H1 (cell line): Measurements from ENCODE around the gene MYO3A. TPM values are rescaled to one million over a fixed set of nuclear protein-coding genes. Genes with fewer than 3 reads are reported as not detected.

ENCODE experiments used
- EP300 ChIP-seq, 2 experiments: IDR thresholded peaks; 1 replicate in 1 of 2; 2 replicates in 1 of 2; pipeline ENCODE4 v1.6.1; 2011 to 2012; ENCODE audit warnings: low read depth in 2 of 2, low read length in 2 of 2, mild to moderate bottlenecking in 2 of 2, borderline replicate concordance in 1 of 2, inconsistent platforms in 1 of 2, moderate library complexity in 1 of 2
- HDAC6 ChIP-seq: IDR thresholded peaks from one replicate; pipeline ENCODE4 v1.7.1; 2012; ENCODE audit warnings: low read depth, mild to moderate bottlenecking, inconsistent platforms, low read length, moderate library complexity
- JUND ChIP-seq: IDR thresholded peaks from 2 replicates; pipeline ENCODE4 v1.6.1; 2011; ENCODE audit warnings: mild to moderate bottlenecking, improper control_type of control experiment, low read length
- SRF ChIP-seq: IDR thresholded peaks from 2 replicates; pipeline ENCODE4 v1.6.1; 2011; ENCODE audit warnings: mild to moderate bottlenecking, low read depth, low read length, moderate library complexity
- TAF7 ChIP-seq: optimal IDR thresholded peaks from 2 replicates; pipeline ENCODE3; 2011; ENCODE audit warnings: low read depth, mild to moderate bottlenecking, inconsistent platforms, low read length, moderate library complexity, borderline replicate concordance
- polyA plus RNA-seq, 7 experiments: library from polyadenylated mRNA; depleted of rRNA in 3 of 7; stranded (reverse) in 5 of 7; unstranded in 2 of 7; fragments of >200 nt in 5 of 7; fragments of 200-250 nt in 2 of 7; gene quantifications; 1 replicate in 5 of 7; 2 replicates in 1 of 7; 4 replicates in 1 of 7; pipeline versions ENCODE4 v1.2.1 to v1.2.3, GENCODE V29; 2011 to 2013; ENCODE audit warnings: missing spikeins in 2 of 7, mixed read lengths in 2 of 7
- total RNA-seq: library from RNA; stranded (reverse); fragmentation: NEBNext Ultra II Directional; extraction: Animal tissue kit (Norgen Biotek cat#: 25700); gene quantifications from 2 replicates; pipeline ENCODE4 v1.2.1, GENCODE V29; 2021
- TF ChIP-seq, protein P1 (sequence below): fragments of 300-600 bp; sonication (generic); IDR thresholded peaks from 2 replicates; pipeline ENCODE4 v1.7.1; 2012; ENCODE audit warnings: low read length, moderate library complexity, mild to moderate bottlenecking, inconsistent platforms; ENCODE audit not compliant: insufficient replicate concordance
- TF ChIP-seq, protein P2 (sequence below), 3 experiments: IDR thresholded peaks; 1 replicate in 2 of 3; 2 replicates in 1 of 3; pipeline versions ENCODE4 v1.5.1 to v1.6.1; 2011; ENCODE audit warnings: low read length in 3 of 3, mild to moderate bottlenecking in 3 of 3, inconsistent platforms in 2 of 3, low read depth in 1 of 3, moderate library complexity in 1 of 3; ENCODE audit not compliant: insufficient read depth in 1 of 3; ENCODE audit errors: control extremely low read depth in 1 of 3
- TF ChIP-seq, protein P3 (sequence below): IDR thresholded peaks from 2 replicates; pipeline ENCODE4 v1.6.1; 2011; ENCODE audit warnings: low read depth, mild to moderate bottlenecking, low read length; ENCODE audit not compliant: insufficient read depth

Gene MYO3A
- total and polyA plus RNA-seq, 2 of the 8 experiments (the other 6 are each of a cell fraction or from before 2014, with no cell fraction given): 3.9 to 5.3 TPM

DNA sequence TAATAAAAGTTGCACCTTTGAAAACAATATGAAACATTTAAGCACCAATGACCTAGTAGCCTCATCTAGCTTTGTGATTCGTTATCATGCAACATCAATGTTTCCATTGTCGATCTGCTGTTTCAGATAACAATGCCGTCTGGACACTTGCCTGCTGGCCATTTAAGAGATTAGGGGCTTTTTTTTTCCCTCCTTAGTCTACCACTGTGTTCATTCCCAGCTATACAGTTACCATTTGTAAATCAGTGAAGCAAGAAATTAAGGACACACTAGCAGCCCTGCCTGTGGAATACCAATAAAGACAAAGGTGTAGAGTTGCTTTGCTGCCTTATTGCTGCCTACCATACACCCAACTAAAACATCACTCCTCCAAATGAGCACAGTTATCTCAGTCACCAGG is 37.6 kb upstream of the MYO3A start (continued):
- TF ChIP-seq, protein P1, sequence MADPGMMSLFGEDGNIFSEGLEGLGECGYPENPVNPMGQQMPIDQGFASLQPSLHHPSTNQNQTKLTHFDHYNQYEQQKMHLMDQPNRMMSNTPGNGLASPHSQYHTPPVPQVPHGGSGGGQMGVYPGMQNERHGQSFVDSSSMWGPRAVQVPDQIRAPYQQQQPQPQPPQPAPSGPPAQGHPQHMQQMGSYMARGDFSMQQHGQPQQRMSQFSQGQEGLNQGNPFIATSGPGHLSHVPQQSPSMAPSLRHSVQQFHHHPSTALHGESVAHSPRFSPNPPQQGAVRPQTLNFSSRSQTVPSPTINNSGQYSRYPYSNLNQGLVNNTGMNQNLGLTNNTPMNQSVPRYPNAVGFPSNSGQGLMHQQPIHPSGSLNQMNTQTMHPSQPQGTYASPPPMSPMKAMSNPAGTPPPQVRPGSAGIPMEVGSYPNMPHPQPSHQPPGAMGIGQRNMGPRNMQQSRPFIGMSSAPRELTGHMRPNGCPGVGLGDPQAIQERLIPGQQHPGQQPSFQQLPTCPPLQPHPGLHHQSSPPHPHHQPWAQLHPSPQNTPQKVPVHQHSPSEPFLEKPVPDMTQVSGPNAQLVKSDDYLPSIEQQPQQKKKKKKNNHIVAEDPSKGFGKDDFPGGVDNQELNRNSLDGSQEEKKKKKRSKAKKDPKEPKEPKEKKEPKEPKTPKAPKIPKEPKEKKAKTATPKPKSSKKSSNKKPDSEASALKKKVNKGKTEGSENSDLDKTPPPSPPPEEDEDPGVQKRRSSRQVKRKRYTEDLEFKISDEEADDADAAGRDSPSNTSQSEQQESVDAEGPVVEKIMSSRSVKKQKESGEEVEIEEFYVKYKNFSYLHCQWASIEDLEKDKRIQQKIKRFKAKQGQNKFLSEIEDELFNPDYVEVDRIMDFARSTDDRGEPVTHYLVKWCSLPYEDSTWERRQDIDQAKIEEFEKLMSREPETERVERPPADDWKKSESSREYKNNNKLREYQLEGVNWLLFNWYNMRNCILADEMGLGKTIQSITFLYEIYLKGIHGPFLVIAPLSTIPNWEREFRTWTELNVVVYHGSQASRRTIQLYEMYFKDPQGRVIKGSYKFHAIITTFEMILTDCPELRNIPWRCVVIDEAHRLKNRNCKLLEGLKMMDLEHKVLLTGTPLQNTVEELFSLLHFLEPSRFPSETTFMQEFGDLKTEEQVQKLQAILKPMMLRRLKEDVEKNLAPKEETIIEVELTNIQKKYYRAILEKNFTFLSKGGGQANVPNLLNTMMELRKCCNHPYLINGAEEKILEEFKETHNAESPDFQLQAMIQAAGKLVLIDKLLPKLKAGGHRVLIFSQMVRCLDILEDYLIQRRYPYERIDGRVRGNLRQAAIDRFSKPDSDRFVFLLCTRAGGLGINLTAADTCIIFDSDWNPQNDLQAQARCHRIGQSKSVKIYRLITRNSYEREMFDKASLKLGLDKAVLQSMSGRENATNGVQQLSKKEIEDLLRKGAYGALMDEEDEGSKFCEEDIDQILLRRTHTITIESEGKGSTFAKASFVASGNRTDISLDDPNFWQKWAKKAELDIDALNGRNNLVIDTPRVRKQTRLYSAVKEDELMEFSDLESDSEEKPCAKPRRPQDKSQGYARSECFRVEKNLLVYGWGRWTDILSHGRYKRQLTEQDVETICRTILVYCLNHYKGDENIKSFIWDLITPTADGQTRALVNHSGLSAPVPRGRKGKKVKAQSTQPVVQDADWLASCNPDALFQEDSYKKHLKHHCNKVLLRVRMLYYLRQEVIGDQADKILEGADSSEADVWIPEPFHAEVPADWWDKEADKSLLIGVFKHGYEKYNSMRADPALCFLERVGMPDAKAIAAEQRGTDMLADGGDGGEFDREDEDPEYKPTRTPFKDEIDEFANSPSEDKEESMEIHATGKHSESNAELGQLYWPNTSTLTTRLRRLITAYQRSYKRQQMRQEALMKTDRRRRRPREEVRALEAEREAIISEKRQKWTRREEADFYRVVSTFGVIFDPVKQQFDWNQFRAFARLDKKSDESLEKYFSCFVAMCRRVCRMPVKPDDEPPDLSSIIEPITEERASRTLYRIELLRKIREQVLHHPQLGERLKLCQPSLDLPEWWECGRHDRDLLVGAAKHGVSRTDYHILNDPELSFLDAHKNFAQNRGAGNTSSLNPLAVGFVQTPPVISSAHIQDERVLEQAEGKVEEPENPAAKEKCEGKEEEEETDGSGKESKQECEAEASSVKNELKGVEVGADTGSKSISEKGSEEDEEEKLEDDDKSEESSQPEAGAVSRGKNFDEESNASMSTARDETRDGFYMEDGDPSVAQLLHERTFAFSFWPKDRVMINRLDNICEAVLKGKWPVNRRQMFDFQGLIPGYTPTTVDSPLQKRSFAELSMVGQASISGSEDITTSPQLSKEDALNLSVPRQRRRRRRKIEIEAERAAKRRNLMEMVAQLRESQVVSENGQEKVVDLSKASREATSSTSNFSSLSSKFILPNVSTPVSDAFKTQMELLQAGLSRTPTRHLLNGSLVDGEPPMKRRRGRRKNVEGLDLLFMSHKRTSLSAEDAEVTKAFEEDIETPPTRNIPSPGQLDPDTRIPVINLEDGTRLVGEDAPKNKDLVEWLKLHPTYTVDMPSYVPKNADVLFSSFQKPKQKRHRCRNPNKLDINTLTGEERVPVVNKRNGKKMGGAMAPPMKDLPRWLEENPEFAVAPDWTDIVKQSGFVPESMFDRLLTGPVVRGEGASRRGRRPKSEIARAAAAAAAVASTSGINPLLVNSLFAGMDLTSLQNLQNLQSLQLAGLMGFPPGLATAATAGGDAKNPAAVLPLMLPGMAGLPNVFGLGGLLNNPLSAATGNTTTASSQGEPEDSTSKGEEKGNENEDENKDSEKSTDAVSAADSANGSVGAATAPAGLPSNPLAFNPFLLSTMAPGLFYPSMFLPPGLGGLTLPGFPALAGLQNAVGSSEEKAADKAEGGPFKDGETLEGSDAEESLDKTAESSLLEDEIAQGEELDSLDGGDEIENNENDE: no peak
- TF ChIP-seq SRF: no peak
- TF ChIP-seq, protein P2, sequence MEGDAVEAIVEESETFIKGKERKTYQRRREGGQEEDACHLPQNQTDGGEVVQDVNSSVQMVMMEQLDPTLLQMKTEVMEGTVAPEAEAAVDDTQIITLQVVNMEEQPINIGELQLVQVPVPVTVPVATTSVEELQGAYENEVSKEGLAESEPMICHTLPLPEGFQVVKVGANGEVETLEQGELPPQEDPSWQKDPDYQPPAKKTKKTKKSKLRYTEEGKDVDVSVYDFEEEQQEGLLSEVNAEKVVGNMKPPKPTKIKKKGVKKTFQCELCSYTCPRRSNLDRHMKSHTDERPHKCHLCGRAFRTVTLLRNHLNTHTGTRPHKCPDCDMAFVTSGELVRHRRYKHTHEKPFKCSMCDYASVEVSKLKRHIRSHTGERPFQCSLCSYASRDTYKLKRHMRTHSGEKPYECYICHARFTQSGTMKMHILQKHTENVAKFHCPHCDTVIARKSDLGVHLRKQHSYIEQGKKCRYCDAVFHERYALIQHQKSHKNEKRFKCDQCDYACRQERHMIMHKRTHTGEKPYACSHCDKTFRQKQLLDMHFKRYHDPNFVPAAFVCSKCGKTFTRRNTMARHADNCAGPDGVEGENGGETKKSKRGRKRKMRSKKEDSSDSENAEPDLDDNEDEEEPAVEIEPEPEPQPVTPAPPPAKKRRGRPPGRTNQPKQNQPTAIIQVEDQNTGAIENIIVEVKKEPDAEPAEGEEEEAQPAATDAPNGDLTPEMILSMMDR (IDR thresholded peaks at IDR 0.05; ENCODE audit: control extremely low read depth in 1 of 3, insufficient read depth in 1 of 3, low read depth in 1 of 3, low read length in 3 of 3): no peak
- no peak for TF ChIP-seq HDAC6
- TF ChIP-seq TAF7: no peak
- no peak for TF ChIP-seq EP300 (IDR thresholded peaks at IDR 0.05; ENCODE audit: borderline replicate concordance in 1 of 2, low read depth in 2 of 2, low read length in 2 of 2)
- TF ChIP-seq, protein P3, sequence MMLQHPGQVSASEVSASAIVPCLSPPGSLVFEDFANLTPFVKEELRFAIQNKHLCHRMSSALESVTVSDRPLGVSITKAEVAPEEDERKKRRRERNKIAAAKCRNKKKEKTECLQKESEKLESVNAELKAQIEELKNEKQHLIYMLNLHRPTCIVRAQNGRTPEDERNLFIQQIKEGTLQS: no peak
- no peak for TF ChIP-seq JUND
